CD4-positive, alpha-beta T cell treated with Interleukin-17A for 1 hour (primary cell): ENCODE results near the gene ACAD8.
"Not testable (repeated sequence)": the region's sequence is repeated elsewhere in the genome, so short reads cannot be mapped to it uniquely, and the experiment has no call there.

Source experiments
- DNase-seq: peaks from one replicate; pipeline ENCODE4 v3.0.0-alpha.2; 2020

The ACAD8 gene

GRCh38 chr11:134240592-134240991, 12.8 kb upstream of the ACAD8 start:
- DNase-seq = no peak

GRCh38 chr11:134242376-134242775, 11.0 kb upstream of the ACAD8 start:
- DNase-seq = no peak

- no peak for DNase-seq
Measured at GRCh38 chr11:134243913-134244312, 9.5 kb upstream of the ACAD8 start.

- peak; percentile 38 for DNase-seq
Measured at GRCh38 chr11:134244593-134244992, 8.8 kb upstream of the ACAD8 start.

- no peak for DNase-seq
Measured at GRCh38 chr11:134245434-134245833, 7.9 kb upstream of the ACAD8 start.

GRCh38 chr11:134246100-134246499, 7.3 kb upstream of the ACAD8 start:
- DNase-seq = no peak

GRCh38 chr11:134246678-134247077, 6.7 kb upstream of the ACAD8 start:
- DNase-seq = no peak

- no peak for DNase-seq
Measured at GRCh38 chr11:134248910-134249480, 4.4 kb upstream of the ACAD8 start.

GRCh38 chr11:134250246-134250645, 3.1 kb upstream of the ACAD8 start:
- no peak for DNase-seq

GRCh38 chr11:134250675-134251074, 2.7 kb upstream of the ACAD8 start:
- no peak for DNase-seq

- DNase-seq = no peak
Measured at GRCh38 chr11:134252346-134253187, 801 bp upstream of the ACAD8 start.

- DNase-seq = no peak
Measured at GRCh38 chr11:134254433-134255183, 1.2 kb downstream of the ACAD8 start.

- DNase-seq = not testable (repeated sequence)
Measured at GRCh38 chr11:134255184-134255561, 1.8 kb downstream of the ACAD8 start.

- DNase-seq = no peak
Measured at GRCh38 chr11:134257101-134257500, 3.7 kb downstream of the ACAD8 start.

GRCh38 chr11:134258577-134258976, 5.2 kb downstream of the ACAD8 start:
- no peak for DNase-seq

GRCh38 chr11:134260503-134260902, 7.1 kb downstream of the ACAD8 start:
- no peak for DNase-seq

- no peak for DNase-seq
Measured at GRCh38 chr11:134260983-134261382, 7.6 kb downstream of the ACAD8 start.

- peak; percentile 58 for DNase-seq
Measured at GRCh38 chr11:134261626-134262488, 8.5 kb downstream of the ACAD8 start.

GRCh38 chr11:134264966-134265764, 11.8 kb downstream of the ACAD8 start:
- DNase-seq = no peak

GRCh38 chr11:134266440-134266839, 13.1 kb downstream of the ACAD8 start:
- DNase-seq = no peak

GRCh38 chr11:134266841-134267251, 13.5 kb downstream of the ACAD8 start:
- no peak for DNase-seq

GRCh38 chr11:134267461-134267860, 14.1 kb downstream of the ACAD8 start:
- DNase-seq = no peak
